K562 (cell line): ENCODE measurements around the gene MYG1. TPM values are rescaled to one million over a fixed set of nuclear protein-coding genes. Genes with fewer than 3 reads are reported as not detected.

Source experiments
- CREB1 ChIP-seq, 2 experiments: sonication (generic) in 1 of 2; formaldehyde crosslinking in 1 of 2; IDR thresholded peaks; 2 replicates each; pipeline versions ENCODE4 v1.6.1 to v1.8.0; 2012 to 2022; ENCODE audit warnings: inconsistent platforms in 1 of 2, mild to moderate bottlenecking in 1 of 2, missing genetic modification reagents in 1 of 2, moderate library complexity in 1 of 2
- CREB5 ChIP-seq: fragments of 250-450 bp; sonication (Bioruptor Pico); IDR thresholded peaks from 2 replicates; pipeline ENCODE4 v1.5.0; 2020; ENCODE audit warnings: mild to moderate bottlenecking
- CREM ChIP-seq: IDR thresholded peaks from 2 replicates; pipeline ENCODE4 v1.6.1; 2014; ENCODE audit warnings: antibody characterized with exemption, low read depth
- CUX1 ChIP-seq: fragments of 200-800 bp; sonication (Bioruptor generic); IDR thresholded peaks from 2 replicates; pipeline ENCODE4 v1.6.1; 2016; ENCODE audit warnings: missing genetic modification characterization, missing compliant biosample characterization
- DPF2 ChIP-seq: fragments of 450-650 bp; IDR thresholded peaks from 2 replicates; pipeline ENCODE4 v1.6.1; 2016
- FOS ChIP-seq: IDR thresholded peaks from 3 replicates; pipeline ENCODE4 v1.6.1; 2011; ENCODE audit not compliant: insufficient read length; ENCODE audit errors: extremely low read depth
- GABPB1 ChIP-seq: sonication (generic); formaldehyde crosslinking; IDR thresholded peaks from 2 replicates; pipeline ENCODE4 v1.8.0; 2022; ENCODE audit warnings: mild to moderate bottlenecking, missing genetic modification reagents
- HEY1 ChIP-seq: fragments of 250-450 bp; sonication (Bioruptor Pico); IDR thresholded peaks from 2 replicates; pipeline ENCODE4 v1.5.0; 2020; ENCODE audit warnings: mild to moderate bottlenecking, moderate library complexity, borderline replicate concordance
- HOMEZ ChIP-seq: fragments of 250-450 bp; sonication (Bioruptor Pico); IDR thresholded peaks from 2 replicates; pipeline ENCODE4 v1.4.0; 2020; ENCODE audit warnings: mild to moderate bottlenecking, moderate library complexity
- ILF3 ChIP-seq: fragments of 450-650 bp; IDR thresholded peaks from 2 replicates; pipeline ENCODE4 v1.6.1; 2018; ENCODE audit warnings: antibody characterized with exemption, mild to moderate bottlenecking, moderate library complexity, borderline replicate concordance
- MCM2 ChIP-seq: fragments of 450-650 bp; IDR thresholded peaks from 2 replicates; pipeline ENCODE4 v1.6.1; 2017; ENCODE audit warnings: low read depth, mild to moderate bottlenecking
- PCBP2 ChIP-seq: fragments of 200-400 bp; formaldehyde crosslinking; IDR thresholded peaks from 2 replicates; pipeline ENCODE4 v1.6.1; 2018; ENCODE audit warnings: low read length, low read depth, mild to moderate bottlenecking, moderate library complexity; ENCODE audit not compliant: poor library complexity, severe bottlenecking
- PHF20 ChIP-seq: fragments of 450-650 bp; IDR thresholded peaks from 2 replicates; pipeline ENCODE4 v1.6.1; 2018; ENCODE audit not compliant: partially characterized antibody
- SMC3 ChIP-seq: conservative IDR thresholded peaks from 2 replicates; pipeline ENCODE4 v1.6.1; 2011; ENCODE audit warnings: low read depth, low read length, improper control_type of control experiment; ENCODE audit not compliant: insufficient read depth
- THAP7 ChIP-seq: fragments of 250-450 bp; sonication (Bioruptor Pico); IDR thresholded peaks from 2 replicates; pipeline ENCODE4 v1.5.0; 2021
- TRIM24 ChIP-seq, 2 experiments: fragments of 450-650 bp; IDR thresholded peaks; 2 replicates each; pipeline ENCODE4 v1.6.1; 2016
- XRCC4 ChIP-seq: IDR thresholded peaks from one replicate; pipeline ENCODE4 v1.6.1; 2011; ENCODE audit not compliant: insufficient read depth, insufficient read length; ENCODE audit errors: extremely low read depth
- ZNF408 ChIP-seq: fragments of 250-450 bp; sonication (Bioruptor Pico); IDR thresholded peaks from 2 replicates; pipeline ENCODE4 v1.4.0; 2020; ENCODE audit warnings: low read depth, mild to moderate bottlenecking, moderate library complexity
- ZNF639 ChIP-seq, 2 experiments: fragments of 200-800 bp in 1 of 2; sonication (Bioruptor generic) in 1 of 2; sonication (generic) in 1 of 2; formaldehyde crosslinking in 1 of 2; IDR thresholded peaks in 1 of 2; conservative IDR thresholded peaks in 1 of 2; 2 replicates each; pipeline versions ENCODE4 v1.5.0 to v1.6.1; 2016 to 2020; ENCODE audit warnings: missing compliant biosample characterization in 1 of 2, missing genetic modification characterization in 1 of 2, missing genetic modification reagents in 1 of 2
- polyA plus RNA-seq, 8 experiments: library from polyadenylated mRNA; depleted of rRNA in 4 of 8; stranded (reverse) in 5 of 8; unstranded in 3 of 8; fragments of >200 nt; fragmentation: Nextera tagmentation in 2 of 8; fragmentation: Illumina TruSeq in 1 of 8; extraction: Ambion mirVana in 2 of 8; extraction: Trizol in 1 of 8; gene quantifications; 2 replicates each; pipeline versions ENCODE4 v1.2.1 to v1.2.3, GENCODE V29; 2011 to 2014; ENCODE audit warnings: inconsistent platforms in 1 of 8, missing spikeins in 1 of 8
- total RNA-seq, 7 experiments: library from RNA; depleted of rRNA in 6 of 7; stranded (reverse); fragments of >200 nt in 6 of 7; fragmentation: Illumina TruSeq in 2 of 7; extraction: Trizol in 2 of 7; gene quantifications; 2 replicates each; pipeline versions ENCODE4 v1.2.1 to v1.2.3, GENCODE V29; 2011 to 2021; ENCODE audit warnings: low replicate concordance in 1 of 7

The MYG1 gene
- total and polyA plus RNA-seq, 9 of the 15 experiments (the other 6 are each of a cell fraction or from before 2014, with no cell fraction given) = 0.45 to 5.6 (median 2.1) TPM

- TF ChIP-seq PCBP2 (no peak), XRCC4 (no peak), GABPB1 (CRISPR knock-in tag) (peak; percentile 64; the same call in 1 of the 2 replicates), ZNF639 (CRISPR knock-in tag; conservative IDR thresholded peaks at IDR 0.05 in 1 of 2, IDR thresholded peaks at IDR 0.05 in 1 of 2) (no peak), TRIM24 (IDR thresholded peaks at IDR 0.05) (no peak; a peak in 1 of 4 replicates), MCM2 (no peak), SMC3 (no peak), CREM (peak; percentile 56), CUX1 (CRISPR knock-in tag) (no peak), DPF2 (peak; percentile 76), THAP7 (CRISPR knock-in tag) (no peak), HEY1 (peak; percentile 47; the same call in 1 of the 2 replicates), ILF3 (no peak), ZNF408 (CRISPR knock-in tag) (no peak), FOS (peak; percentile 65), HOMEZ (CRISPR knock-in tag) (no peak), CREB1 (IDR thresholded peaks at IDR 0.05) (no peak), CREB1 (CRISPR knock-in tag; IDR thresholded peaks at IDR 0.05) (peak; percentile 86), PHF20 (no peak), CREB5 (CRISPR knock-in tag) (no peak)
These were observed 418 bp upstream of the MYG1 start (continued) for GRCh38 chr12:53299101-53299453.
